PFSK-1 (cell line): ENCODE measurements around the gene UBA52.

ENCODE experiments used
- POLR2AphosphoS5 ChIP-seq: IDR thresholded peaks from 2 replicates; pipeline ENCODE4 v1.6.1; 2012; ENCODE audit warnings: low read depth, mild to moderate bottlenecking, control low read depth, low read length, moderate library complexity
- REST ChIP-seq, 2 experiments: IDR thresholded peaks; 2 replicates each; pipeline versions ENCODE4 v1.6.1 to v1.8.0; 2011 to 2012; ENCODE audit warnings: low read depth in 2 of 2, low read length in 2 of 2, control low read depth in 1 of 2, inconsistent platforms in 1 of 2, mild to moderate bottlenecking in 1 of 2, moderate library complexity in 1 of 2; ENCODE audit not compliant: insufficient read depth in 1 of 2

- TF ChIP-seq POLR2AphosphoS5 (no peak), REST (IDR thresholded peaks at IDR 0.05; ENCODE audit: insufficient read depth in 1 of 2, low read depth in 2 of 2, low read length in 2 of 2) (no peak)
Observed at GRCh38 chr19:18612051-18612771, 40.6 kb downstream of the UBA52 start.
